T-cell (primary cell): ENCODE results near the gene SREBF2. TPM values are rescaled to one million over a fixed set of nuclear protein-coding genes. Genes with fewer than 3 reads are reported as not detected.

Experiments
- ATAC-seq, 4 experiments: fragments of 200-7000 bp in 3 of 4; fragments of 150-1000 bp in 1 of 4; cut with Tn5 transposase; replicated peaks in 1 of 4; 1 replicate in 3 of 4; 2 replicates in 1 of 4; pipeline ENCODE4 v1.10.0; 2021; ENCODE audit warnings: moderate library complexity in 3 of 4, mild to moderate bottlenecking in 2 of 4, moderate number of reproducible peaks in 1 of 4
- CTCF ChIA-PET, 2 donors: fragments of 300-600 bp; sonication (Branson Sonifier 250); formaldehyde crosslinking; loops; one replicate each; lab custom pipeline; 2022; ENCODE audit warnings: antibody characterized with exemption in 2 of 2; lab: Charles Lee
- POLR2A ChIA-PET, 2 donors: fragments of 300-600 bp; sonication (Branson Sonifier 250); formaldehyde crosslinking; loops; one replicate each; lab custom pipeline; 2022; ENCODE audit warnings: antibody characterized with exemption in 2 of 2; lab: Charles Lee
- DNase-seq, 35 experiments: peaks; one replicate each; pipeline versions ENCODE4 v3.0.0 to v3.0.0-alpha.2; 2013 to 2023
- H3K27ac ChIP-seq: one replicate; pipeline ENCODE4 v1.5.1; 2013; ENCODE audit warnings: low read length
- H3K27me3 ChIP-seq, 2 experiments: replicated peaks in 1 of 2; 1 replicate in 1 of 2; 2 replicates in 1 of 2; pipeline versions ENCODE4 v1.6.1 to v1.7.0; 2013; ENCODE audit warnings: low read length in 1 of 2, mixed read lengths in 1 of 2; ENCODE audit not compliant: control insufficient read depth in 2 of 2, insufficient read depth in 2 of 2; ENCODE audit errors: extremely low read depth in 1 of 2
- H3K36me3 ChIP-seq, 2 donors: 1 replicate in 1 of 2; 2 replicates in 1 of 2; pipeline versions ENCODE4 v1.6.1 to v1.7.0; 2013; ENCODE audit warnings: low read length in 1 of 2; ENCODE audit not compliant: control insufficient read depth in 2 of 2, insufficient read depth in 1 of 2; ENCODE audit errors: extremely low read depth in 1 of 2
- H3K4me1 ChIP-seq, 2 experiments: 1 replicate in 1 of 2; 2 replicates in 1 of 2; pipeline versions ENCODE4 v1.6.1 to v1.7.0; 2013; ENCODE audit warnings: low read length in 2 of 2, mixed read lengths in 1 of 2; ENCODE audit not compliant: insufficient read depth in 2 of 2, control insufficient read depth in 1 of 2; ENCODE audit errors: extremely low read depth in 1 of 2
- H3K4me3 ChIP-seq, 2 donors: 1 replicate in 1 of 2; 2 replicates in 1 of 2; pipeline versions ENCODE4 v1.5.1 to v1.7.0; 2013; ENCODE audit warnings: mild to moderate bottlenecking in 2 of 2, low read length in 1 of 2, moderate library complexity in 1 of 2; ENCODE audit not compliant: control insufficient read depth in 1 of 2; ENCODE audit errors: extremely low read depth in 1 of 2
- H3K9me3 ChIP-seq: 2 replicates; pipeline ENCODE4 v1.7.0; 2013
- H3K27ac Mint-ChIP-seq, 2 donors: one replicate each; pipeline ENCODE4 v1.8.0; 2020 to 2021; ENCODE audit warnings: mild to moderate bottlenecking in 2 of 2, mixed read lengths in 2 of 2
- H3K27me3 Mint-ChIP-seq, 2 donors: one replicate each; pipeline ENCODE4 v1.8.0; 2021 to 2022; ENCODE audit warnings: mixed read lengths in 2 of 2
- H3K36me3 Mint-ChIP-seq: one replicate; pipeline ENCODE4 v1.8.0; 2021; ENCODE audit warnings: mixed read lengths
- H3K4me1 Mint-ChIP-seq, 3 donors: one replicate each; pipeline ENCODE4 v1.8.0; 2020 to 2022; ENCODE audit warnings: mixed read lengths in 3 of 3, mild to moderate bottlenecking in 1 of 3
- H3K4me3 Mint-ChIP-seq, 3 donors: one replicate each; pipeline ENCODE4 v1.8.0; 2020 to 2022; ENCODE audit warnings: mild to moderate bottlenecking in 3 of 3, mixed read lengths in 3 of 3, moderate library complexity in 3 of 3
- H3K9me3 Mint-ChIP-seq, 3 donors: one replicate each; pipeline ENCODE4 v1.8.0; 2020 to 2022; ENCODE audit warnings: mixed read lengths in 3 of 3
- WGBS: methylation state at CpG from one replicate; pipeline ENCODE4 v1.1.5; 2013; ENCODE audit warnings: missing lambda C conversion rate; ENCODE audit not compliant: insufficient coverage; 5-methylcytosine and 5-hydroxymethylcytosine counted together
- total RNA-seq, 35 experiments: library from RNA in 6 of 35; stranded (reverse) in 6 of 35; fragments of 120-200 nt in 1 of 35; gene quantifications; one replicate each; pipeline versions ENCODE4 v1.2.1 to v1.2.4 and lab custom pipeline; 2013 to 2026

The SREBF2 gene
- total RNA-seq, 5 donors from 2014 or later (not counting 1 experiment from before 2014, with no cell fraction given) = 71.9 to 128 (median 112) TPM

DNA sequence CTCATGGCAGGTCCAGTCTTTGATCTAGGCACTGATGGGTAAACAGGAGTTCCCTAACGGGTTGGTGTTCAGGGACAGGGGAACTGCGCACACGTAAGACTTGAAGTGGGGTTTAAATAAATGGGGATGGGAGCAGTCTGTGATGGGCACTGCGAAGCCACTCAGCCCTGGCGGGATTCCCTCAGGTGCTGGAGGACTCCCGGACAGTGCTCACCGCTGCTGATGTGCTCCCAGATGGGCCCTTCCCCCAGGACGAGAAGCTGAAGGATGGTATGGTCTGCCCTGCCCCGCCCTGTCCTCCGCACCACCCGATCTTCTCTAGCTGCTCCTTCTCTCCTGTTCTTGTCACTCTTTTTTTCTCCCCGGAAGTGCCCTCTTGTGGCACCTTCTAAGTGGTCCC, 22.9 kb upstream of the SREBF2 start:
- ATAC-seq (no peak), DNase-seq (no peak)
- H3K36me3 ChIP-seq = peaks cover 11 to 40% of the 10 kb centered on the region in 2 donors
- WGBS = 88% methylated on average over 8 of the region's 12 CpGs
- H3K4me1 ChIP-seq = peaks cover 0 to 3% of the 10 kb centered on the region in 2 experiments
- Mint-ChIP-seq H3K4me3 (no peak overlapping the region), H3K9me3 (no peaks in the 10 kb centered on the region), H3K27me3 (no peaks in the 10 kb centered on the region), H3K36me3 (peaks cover 38% of the 10 kb centered on the region), H3K27ac (no peak overlapping the region), H3K4me1 (peaks cover 1 to 7% (median 7%) of the 10 kb centered on the region in 3 donors)
- no peak overlapping the region for H3K27ac ChIP-seq
- POLR2A ChIA-PET = no interaction called here
- H3K4me3 ChIP-seq = no peak overlapping the region
- CTCF ChIA-PET = no interaction called here
- H3K27me3 ChIP-seq = no peaks in the 10 kb centered on the region
- no peaks in the 10 kb centered on the region for H3K9me3 ChIP-seq

DNA sequence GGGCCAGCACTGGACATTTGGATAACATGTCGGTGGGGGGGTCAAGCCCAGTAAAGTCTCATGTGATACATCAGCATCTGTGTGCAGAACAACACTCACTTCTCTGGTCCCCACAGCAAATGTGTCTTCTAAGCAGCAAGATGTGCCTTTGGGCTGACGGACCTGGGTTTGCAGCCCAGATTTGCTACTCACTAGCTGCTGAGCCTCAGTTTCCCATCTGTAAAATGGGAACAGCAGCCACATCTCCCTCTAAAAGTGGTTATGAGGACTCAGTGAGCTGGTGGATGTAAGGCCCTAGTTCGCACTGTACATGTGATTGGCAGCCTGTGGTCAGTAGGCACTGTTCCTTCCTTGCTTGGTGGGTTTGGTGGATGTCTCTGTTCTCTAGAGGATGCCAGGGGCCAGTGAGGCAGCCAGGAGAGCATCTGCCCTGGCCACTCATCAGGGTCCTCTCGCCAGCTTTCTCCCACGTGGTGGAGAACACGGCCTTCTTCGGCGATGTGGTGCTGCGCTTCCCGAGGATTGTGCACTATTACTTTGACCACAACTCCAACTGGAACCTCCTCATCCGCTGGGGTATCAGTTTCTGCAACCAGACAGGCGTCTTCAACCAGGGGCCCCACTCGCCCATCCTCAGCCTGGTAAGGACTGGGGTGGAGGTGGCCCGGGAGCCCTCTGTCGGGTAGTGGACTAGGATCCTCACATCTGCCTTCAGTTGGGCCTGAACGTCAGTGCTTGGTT, 19.9 kb upstream of the SREBF2 start:
- ChIA-PET CTCF (no interaction called here), POLR2A (no interaction called here)
- H3K36me3 ChIP-seq = peaks cover 11 to 60% of the 10 kb centered on the region in 2 donors
- no peaks in the 10 kb centered on the region for H3K4me1 ChIP-seq
- H3K27me3 ChIP-seq = no peaks in the 10 kb centered on the region
- H3K4me3 ChIP-seq = no peak overlapping the region
- Mint-ChIP-seq H3K27ac (no peak overlapping the region), H3K36me3 (peaks cover 42% of the 10 kb centered on the region), H3K9me3 (no peaks in the 10 kb centered on the region), H3K4me3 (no peak overlapping the region), H3K4me1 (peaks cover 0 to 2% (median 2%) of the 10 kb centered on the region in 3 donors), H3K27me3 (no peaks in the 10 kb centered on the region)
- ATAC-seq = no peak
- H3K27ac ChIP-seq = no peak overlapping the region
- DNase-seq = no peak
- WGBS = 93% methylated on average over 14 of the region's 16 CpGs
- no peaks in the 10 kb centered on the region for H3K9me3 ChIP-seq

DNA sequence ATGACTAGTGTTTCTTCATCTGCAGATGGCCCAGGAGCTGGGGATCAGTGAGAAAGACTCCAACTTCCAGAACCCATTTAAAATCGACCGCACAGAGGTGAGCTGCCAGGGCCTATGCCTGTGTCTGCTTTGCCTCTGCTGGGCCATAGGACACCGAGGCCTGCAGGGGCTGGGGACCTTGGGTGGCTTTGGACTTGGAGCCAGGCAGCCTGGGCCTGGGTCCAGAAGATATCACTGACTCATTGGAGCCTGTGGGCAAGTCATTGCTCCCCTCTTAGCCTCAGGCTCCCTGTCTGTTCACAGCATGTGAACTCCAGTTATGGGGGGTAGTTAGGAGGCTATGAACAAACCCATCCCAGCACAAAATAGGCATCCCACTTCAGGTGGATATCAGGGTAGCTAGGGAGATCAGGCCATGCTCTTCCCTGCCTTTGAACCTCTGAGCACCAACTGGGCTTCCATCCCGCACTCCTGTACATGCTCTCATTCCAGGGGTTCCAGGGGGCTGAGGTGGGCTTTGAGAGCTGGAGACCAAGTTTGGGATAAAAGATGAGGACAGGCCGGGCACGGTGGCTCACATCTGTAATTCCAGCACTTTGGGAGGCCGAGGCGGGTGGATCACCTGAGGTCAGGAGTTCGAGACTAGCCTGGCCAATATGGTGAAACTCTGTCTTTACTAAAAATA, 19.0 kb upstream of the SREBF2 start:
- Mint-ChIP-seq H3K27ac (no peak overlapping the region), H3K36me3 (peaks cover 40% of the 10 kb centered on the region), H3K27me3 (no peaks in the 10 kb centered on the region), H3K4me3 (no peak overlapping the region), H3K9me3 (no peaks in the 10 kb centered on the region), H3K4me1 (peaks cover 0 to 2% (median 1%) of the 10 kb centered on the region in 3 donors)
- Histone ChIP-seq H3K9me3 (no peaks in the 10 kb centered on the region), H3K27ac (no peak overlapping the region), H3K27me3 (no peaks in the 10 kb centered on the region), H3K4me3 (no peak overlapping the region), H3K36me3 (peaks cover 9 to 64% of the 10 kb centered on the region in 2 donors), H3K4me1 (no peaks in the 10 kb centered on the region)
- ATAC-seq (no peak), DNase-seq (no peak)
- ChIA-PET CTCF (interaction anchor here in 1 of 2 donors (0.5 to 1.2 kb wide), 2 partner anchors 127 to 703 kb away, joined by 3 to 5 read pairs; no protein-coding TSS in a partner anchor), POLR2A (no interaction called here)
- 98% methylated on average over 8 of the region's 9 CpGs for WGBS

DNA sequence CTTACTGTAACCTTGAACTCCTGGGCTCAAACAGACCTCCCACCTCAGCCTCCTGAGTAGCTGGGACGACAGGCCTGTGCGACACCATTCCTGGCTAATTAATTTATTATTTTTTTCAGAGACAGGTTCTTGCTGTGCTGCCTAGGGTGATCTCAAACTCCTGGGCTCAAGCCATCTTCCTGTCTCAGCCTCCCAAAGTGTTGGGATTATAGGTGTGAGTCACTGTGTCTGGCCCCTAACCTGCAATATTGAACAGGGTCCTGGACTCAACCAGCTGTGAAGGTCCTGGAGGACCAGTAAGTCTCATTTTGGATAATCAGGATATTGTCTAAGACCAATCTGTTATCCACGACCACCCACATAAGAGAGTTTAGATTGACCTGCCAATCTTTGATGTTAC, 17.2 kb upstream of the SREBF2 start:
- Mint-ChIP-seq H3K27me3 (no peaks in the 10 kb centered on the region), H3K27ac (peak overlapping the region in 1 of 2 donors; percentile 34), H3K4me3 (no peak overlapping the region), H3K36me3 (peaks cover 35% of the 10 kb centered on the region), H3K9me3 (no peaks in the 10 kb centered on the region), H3K4me1 (no peaks in the 10 kb centered on the region)
- H3K9me3 ChIP-seq = no peaks in the 10 kb centered on the region
- POLR2A ChIA-PET = no interaction called here
- DNase-seq (no peak), ATAC-seq (no peak)
- no peaks in the 10 kb centered on the region for H3K4me1 ChIP-seq
- no peak overlapping the region for H3K4me3 ChIP-seq
- no peaks in the 10 kb centered on the region for H3K27me3 ChIP-seq
- WGBS = no CpG with 5 or more reads among the region's 3 CpGs
- no peak overlapping the region for H3K27ac ChIP-seq
- CTCF ChIA-PET = no interaction called here
- H3K36me3 ChIP-seq = peaks cover 0 to 64% of the 10 kb centered on the region in 2 donors

DNA sequence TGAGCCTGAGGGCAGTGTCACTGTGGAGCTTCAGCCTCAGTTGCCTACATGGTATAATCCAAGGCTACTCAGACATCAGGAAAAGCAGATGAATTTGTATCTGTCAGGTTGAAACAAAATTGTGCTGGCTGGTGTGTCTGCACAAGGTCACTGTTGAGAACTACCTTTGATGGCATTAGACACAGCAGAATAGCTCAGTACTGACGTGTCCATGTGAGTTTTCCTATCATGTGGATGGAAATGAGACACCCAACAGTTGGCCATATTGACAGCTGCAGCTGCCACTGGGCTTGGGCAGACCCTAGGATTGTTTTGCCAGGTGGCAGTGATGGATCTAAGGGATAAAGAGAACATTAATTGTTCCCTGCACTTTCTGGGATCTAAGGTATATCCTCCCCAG, 16.7 kb upstream of the SREBF2 start:
- Histone ChIP-seq H3K4me3 (no peak overlapping the region), H3K27ac (no peak overlapping the region), H3K4me1 (no peaks in the 10 kb centered on the region), H3K9me3 (no peaks in the 10 kb centered on the region), H3K36me3 (peaks cover 0 to 59% of the 10 kb centered on the region in 2 donors), H3K27me3 (no peaks in the 10 kb centered on the region)
- H3K4me3 Mint-ChIP-seq = no peak overlapping the region
- ChIA-PET POLR2A (no interaction called here), CTCF (no interaction called here)
- H3K4me1 Mint-ChIP-seq = no peaks in the 10 kb centered on the region
- H3K9me3 Mint-ChIP-seq = no peaks in the 10 kb centered on the region
- no peak for ATAC-seq
- no peaks in the 10 kb centered on the region for H3K27me3 Mint-ChIP-seq
- peak overlapping the region in 1 of 2 donors; percentile 34 for H3K27ac Mint-ChIP-seq
- peaks cover 35% of the 10 kb centered on the region for H3K36me3 Mint-ChIP-seq
- DNase-seq = no peak
- WGBS = 100% methylated on average over 1 of the region's 1 CpG

DNA sequence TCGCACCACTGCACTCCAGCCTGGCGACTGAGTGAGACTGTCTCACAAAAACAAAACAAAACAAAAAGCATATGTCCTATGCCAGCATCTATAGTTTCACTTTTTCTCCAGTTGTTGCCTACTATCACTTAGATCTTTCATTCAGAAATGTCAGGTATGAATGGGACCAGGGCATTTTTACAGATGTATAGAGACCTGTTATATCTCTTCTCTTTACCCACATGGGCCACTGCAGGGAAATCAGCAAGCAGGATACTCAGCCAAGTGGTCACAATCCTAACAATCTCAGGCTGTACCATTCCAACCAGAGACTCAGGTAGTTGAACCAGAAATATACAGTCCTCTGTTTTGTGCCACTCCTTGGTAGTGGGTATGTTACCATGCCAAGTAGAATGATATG, 16.0 kb upstream of the SREBF2 start:
- Histone ChIP-seq H3K4me1 (no peaks in the 10 kb centered on the region), H3K9me3 (no peaks in the 10 kb centered on the region), H3K27me3 (no peaks in the 10 kb centered on the region), H3K36me3 (peaks cover 0 to 54% of the 10 kb centered on the region in 2 donors), H3K4me3 (no peak overlapping the region), H3K27ac (no peak overlapping the region)
- 92% methylated on average over 2 of the region's 2 CpGs for WGBS
- CTCF ChIA-PET = no interaction called here
- no peaks in the 10 kb centered on the region for H3K9me3 Mint-ChIP-seq
- ATAC-seq = no peak
- peaks cover 0 to 5% (median 1%) of the 10 kb centered on the region in 3 donors for H3K4me1 Mint-ChIP-seq
- no peak overlapping the region for H3K27ac Mint-ChIP-seq
- no peak overlapping the region for H3K4me3 Mint-ChIP-seq
- no peak for DNase-seq
- H3K36me3 Mint-ChIP-seq = peaks cover 35% of the 10 kb centered on the region
- POLR2A ChIA-PET = no interaction called here
- no peaks in the 10 kb centered on the region for H3K27me3 Mint-ChIP-seq
